Breast epithelium (tissue), 3 donors: ENCODE measurements around the gene MANSC1.

Experiments used
- POLR2A ChIP-seq: fragments of 450-650 bp; IDR thresholded peaks from one replicate; pipeline ENCODE4 v1.6.1; 2016; ENCODE audit warnings: antibody characterized with exemption, mild to moderate bottlenecking, moderate library complexity
- POLR2AphosphoS5 ChIP-seq, 3 donors: sonication (generic); formaldehyde crosslinking; IDR thresholded peaks; one replicate each; pipeline ENCODE4 v1.6.1; 2017; ENCODE audit warnings: antibody characterized with exemption in 3 of 3
- TF ChIP-seq, protein P1 (sequence below), 3 donors: fragments of 450-650 bp; IDR thresholded peaks; one replicate each; pipeline ENCODE4 v1.5.1; 2016 to 2017; ENCODE audit warnings: antibody characterized with exemption in 3 of 3, mild to moderate bottlenecking in 3 of 3, moderate library complexity in 3 of 3

- TF ChIP-seq, protein P1, sequence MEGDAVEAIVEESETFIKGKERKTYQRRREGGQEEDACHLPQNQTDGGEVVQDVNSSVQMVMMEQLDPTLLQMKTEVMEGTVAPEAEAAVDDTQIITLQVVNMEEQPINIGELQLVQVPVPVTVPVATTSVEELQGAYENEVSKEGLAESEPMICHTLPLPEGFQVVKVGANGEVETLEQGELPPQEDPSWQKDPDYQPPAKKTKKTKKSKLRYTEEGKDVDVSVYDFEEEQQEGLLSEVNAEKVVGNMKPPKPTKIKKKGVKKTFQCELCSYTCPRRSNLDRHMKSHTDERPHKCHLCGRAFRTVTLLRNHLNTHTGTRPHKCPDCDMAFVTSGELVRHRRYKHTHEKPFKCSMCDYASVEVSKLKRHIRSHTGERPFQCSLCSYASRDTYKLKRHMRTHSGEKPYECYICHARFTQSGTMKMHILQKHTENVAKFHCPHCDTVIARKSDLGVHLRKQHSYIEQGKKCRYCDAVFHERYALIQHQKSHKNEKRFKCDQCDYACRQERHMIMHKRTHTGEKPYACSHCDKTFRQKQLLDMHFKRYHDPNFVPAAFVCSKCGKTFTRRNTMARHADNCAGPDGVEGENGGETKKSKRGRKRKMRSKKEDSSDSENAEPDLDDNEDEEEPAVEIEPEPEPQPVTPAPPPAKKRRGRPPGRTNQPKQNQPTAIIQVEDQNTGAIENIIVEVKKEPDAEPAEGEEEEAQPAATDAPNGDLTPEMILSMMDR (IDR thresholded peaks at IDR 0.05): no peak
- TF ChIP-seq POLR2A: no peak
- no peak for TF ChIP-seq POLR2AphosphoS5 (IDR thresholded peaks at IDR 0.05)
These were observed 7.8 kb upstream of the MANSC1 start for GRCh38 chr12:12357719-12358461.
